CD1c-positive myeloid dendritic cell (primary cell): ENCODE measurements around the gene CUL1.

Source experiments
- DNase-seq: peaks from one replicate; pipeline ENCODE4 v3.0.0-alpha.2; 2016; ENCODE audit errors: extremely low spot score

CUL1 gene

DNA sequence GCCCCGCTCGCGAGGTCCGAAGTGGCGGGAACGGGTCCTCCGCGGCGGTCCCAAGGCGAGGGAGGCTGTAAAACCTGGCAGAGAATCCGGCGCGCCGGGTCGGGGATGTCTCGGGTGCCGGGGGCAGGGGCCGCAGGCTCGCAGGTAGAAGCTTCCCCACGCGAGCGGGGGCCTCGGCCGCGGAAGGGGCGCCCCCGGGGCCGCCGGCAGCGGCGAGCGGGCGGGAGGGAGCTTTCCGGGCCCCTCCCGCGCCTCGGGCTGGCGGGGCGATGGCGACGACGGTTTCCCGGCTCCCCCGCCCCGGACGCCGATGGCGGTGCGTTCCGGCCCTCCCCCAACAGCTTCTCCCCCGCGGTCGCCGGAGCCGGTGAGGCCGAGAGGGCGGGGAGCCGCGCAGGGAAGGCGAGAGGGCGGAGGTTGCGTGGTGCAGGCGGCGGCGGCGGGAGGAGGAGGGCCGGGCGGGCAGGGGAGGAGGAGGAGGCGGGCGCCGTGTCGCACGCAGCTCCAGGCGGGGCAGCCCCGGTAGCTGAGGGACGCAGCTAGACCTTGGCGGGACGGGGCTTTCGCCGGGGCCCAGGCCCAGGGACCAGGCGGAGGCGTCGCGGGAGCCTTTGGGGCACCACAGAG lies at the start of gene CUL1:
TSS of gene CUL1 (plus strand) at position 507 of the 627 bp plus-strand sequence. CDS start 31,220 bp downstream, outside the sequence.
- peak; percentile 74 for DNase-seq

DNA sequence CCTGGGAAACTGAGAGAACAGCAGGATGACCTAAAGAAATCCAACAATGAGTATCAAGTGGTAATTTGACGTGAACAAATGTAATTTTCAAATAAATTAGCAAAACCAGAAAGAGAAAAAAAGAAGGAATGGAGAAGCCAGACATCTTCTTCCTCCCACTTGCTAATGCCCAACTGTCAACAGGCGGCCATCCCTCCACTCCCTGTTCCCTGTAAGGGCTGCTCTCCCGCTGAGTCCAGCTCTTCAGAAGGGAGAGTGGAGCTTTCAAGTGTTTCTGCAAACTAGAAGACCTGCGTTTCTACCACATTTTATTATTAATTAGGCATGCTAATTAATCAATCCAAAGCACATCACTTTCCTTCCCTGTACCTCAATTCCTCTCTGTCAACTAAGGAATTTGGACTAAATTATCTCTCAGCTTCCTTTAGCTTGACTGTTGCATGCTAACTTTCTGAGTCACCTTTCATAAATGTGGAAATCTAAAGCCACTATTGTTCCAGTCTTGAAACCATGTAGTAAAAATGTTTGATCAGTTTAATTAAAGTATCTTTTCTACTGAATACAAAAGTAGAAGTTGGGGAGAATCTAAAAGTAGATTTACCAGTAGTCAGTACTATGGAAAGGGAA lies 48.4 kb upstream of the CUL1 start:
- DNase-seq: no peak

DNA sequence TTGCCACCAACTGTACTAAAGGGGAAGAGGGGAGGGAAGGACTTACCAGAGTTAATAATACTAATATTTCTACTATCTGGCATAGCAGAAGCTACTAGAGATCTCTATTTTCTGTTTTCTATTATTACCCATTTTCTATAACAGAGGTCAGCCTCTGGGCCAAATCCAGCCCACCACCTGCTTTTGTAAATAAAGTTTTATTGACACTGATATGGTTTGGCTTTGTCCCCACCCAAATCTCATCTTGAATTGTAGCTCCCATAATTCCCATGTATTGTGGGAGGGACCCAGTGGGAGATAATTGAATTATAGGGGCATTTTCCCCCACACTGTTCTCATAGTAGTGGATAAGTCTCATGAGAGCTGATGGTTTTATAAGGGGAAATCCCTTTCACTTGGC lies 45.9 kb upstream of the CUL1 start:
- no peak for DNase-seq

DNA sequence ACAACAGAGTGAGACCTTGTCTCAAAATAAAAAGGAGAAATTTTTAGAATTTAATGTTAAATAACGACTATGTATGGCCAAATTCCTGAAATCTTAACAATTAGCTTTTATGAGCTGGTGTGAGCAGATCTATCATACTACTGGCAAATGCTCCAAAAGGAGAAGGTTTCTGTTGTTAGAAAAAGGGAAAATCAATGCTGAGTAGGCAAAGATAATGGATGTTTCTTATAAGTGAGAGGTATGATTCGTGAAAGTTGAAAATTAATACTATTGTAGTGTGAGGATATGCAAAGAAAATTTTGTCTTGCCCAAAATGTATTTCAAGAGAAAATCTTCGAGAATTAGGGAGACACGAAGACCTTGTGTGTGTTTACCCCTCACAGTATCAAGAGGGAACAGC lies 40.8 kb upstream of the CUL1 start:
- no peak for DNase-seq

DNA sequence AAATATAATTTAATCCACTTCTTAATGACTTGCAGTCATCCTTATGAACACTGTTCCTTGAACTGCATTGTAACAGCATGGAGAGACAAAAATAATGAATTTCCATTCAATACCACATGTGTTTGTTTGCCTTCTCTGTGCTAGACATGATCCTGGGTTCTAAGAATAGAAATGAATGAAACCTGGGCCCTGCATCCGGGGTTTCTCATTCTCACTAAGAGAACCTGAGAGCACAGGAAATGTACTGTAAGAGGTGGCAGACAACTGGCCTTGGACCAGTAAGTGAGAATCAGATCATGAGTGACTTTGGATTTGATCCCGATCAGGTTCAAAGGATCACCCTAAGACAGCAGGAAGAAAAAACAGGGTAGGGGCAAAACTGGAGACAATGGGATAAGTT lies 37.2 kb upstream of the CUL1 start:
- DNase-seq: no peak

DNA sequence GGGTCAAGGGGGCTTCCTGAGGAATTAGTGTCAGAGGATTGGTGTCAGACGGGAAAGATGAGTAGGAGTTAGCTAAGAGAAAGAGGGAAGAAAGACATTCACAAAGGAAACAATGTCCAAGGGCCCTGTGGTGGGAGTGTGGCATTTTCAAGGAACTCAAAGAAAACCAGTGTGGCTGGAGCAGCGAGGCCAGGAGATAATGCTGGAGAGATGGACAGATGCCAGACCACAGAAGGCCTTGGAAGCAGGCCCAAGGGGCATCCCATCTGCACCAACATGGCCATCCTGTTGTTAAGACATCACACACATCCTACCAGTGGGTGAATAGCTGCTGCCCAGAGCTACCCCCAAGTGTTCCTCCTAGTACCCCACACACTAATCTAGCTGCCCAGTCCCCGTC lies 36.1 kb upstream of the CUL1 start:
- no peak for DNase-seq

DNA sequence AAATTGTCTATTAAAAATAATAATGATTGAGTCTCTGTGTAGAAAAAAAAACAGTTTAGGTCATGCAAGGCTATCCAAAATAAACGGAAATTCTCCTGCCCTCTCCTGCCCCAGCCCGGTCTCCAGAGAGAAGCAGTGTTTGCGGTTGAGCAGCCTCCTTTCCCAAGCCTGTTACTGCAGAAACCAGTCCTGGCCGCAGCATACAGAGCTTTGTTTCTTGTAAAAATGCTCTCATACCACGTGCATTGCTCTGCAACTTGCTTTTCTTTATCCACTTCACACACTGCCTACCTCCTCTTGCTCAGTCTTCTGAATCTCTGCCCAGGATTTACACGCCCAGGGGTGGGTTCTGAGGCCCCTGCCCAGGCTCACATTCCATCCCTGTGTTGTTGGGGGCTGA lies 34.4 kb upstream of the CUL1 start:
- no peak for DNase-seq

DNA sequence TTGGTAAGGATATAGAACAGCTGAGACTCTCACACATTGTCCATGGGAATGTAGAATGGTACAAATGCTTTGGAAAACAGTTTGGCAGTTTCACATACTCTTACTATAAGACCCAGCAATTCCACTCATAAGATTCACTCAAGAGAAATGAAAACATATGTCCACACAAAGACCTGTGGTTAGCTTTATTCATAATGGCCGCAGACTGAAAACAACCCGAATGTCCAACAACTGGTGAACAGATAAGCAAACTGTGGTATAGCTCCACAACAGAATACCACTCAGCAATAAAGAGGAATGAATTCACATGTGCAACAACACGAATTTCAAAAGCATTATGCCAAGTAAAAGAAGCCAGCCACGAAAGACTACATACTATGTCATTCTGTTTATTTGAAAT lies 33.5 kb upstream of the CUL1 start:
- no peak for DNase-seq

DNA sequence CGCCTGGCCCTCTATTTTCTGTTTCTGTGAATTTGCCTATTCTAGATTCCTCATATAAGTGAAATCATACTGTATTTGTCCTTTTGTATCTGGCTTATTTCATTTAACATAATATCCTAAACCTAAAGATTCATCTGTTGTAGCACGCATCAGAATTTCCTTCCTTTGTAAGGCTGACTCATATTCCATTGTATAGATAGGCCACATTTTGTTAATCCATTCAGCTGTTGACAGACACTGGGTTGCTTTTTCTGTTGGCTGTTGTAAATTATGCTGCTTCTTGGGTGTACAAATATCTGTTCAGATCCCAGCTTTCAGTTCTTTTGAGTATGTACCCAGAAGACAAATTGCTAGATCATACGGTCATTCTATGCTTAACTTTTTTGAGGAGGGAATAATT lies 28.8 kb upstream of the CUL1 start:
- DNase-seq: no peak

DNA sequence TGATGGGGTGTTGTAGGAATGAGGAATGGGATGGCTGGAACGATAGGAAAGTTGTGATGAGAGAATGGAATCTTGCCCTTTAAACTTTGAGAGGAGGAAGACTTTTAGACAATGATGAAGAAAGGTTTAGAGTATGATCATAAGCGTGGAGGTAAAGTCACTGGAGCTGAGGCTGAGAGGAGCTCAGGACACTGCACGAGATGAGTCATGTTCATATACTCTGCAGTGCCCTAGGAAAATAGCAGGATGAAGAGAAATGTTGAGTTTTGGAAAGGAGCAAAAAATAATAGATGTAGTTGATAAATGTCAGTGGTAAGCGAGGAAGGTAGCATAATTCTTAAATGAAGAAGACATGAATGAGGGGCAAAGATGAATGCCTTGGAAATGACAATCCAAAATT lies 28.3 kb upstream of the CUL1 start:
- DNase-seq: no peak

DNA sequence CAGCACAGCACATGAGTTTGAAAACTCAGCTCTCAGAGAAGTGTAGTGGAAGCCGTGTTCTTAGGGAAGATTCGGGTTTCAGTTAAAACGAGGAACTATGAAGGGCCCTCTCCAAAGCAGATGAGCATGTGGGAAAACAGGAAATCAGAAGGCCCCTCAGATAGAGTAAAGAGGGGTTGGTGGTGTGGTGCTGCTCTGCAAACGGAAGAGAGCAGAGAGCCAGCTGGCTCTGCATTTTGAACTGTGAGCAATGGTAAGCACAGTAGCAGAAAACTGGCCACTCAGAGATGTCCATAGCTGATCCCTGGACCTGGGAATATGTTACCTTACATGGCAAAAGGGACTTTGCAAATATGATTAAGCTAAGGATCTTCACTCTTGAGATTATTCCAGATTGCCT lies 27.9 kb upstream of the CUL1 start:
- DNase-seq: peak; percentile 6

DNA sequence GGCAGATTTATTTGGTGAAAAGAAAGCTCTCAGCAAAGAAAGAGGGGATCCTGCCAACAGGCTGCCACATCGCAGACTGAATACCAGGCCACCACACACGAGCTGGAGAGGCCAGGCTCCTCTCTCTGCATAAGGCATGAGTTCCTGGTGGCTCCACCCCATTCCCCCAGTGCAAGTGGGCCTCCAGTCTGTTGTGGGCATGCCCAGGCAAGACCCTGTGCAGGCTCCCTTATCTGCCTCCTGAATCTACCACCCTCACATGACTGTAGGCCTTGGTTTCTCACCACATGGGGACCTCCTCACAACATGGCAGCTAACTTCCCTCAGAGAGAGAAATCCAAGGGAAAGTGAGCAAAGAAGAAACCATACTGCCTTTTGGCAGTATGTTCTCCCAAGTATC lies 26.7 kb upstream of the CUL1 start:
- DNase-seq: no peak

DNA sequence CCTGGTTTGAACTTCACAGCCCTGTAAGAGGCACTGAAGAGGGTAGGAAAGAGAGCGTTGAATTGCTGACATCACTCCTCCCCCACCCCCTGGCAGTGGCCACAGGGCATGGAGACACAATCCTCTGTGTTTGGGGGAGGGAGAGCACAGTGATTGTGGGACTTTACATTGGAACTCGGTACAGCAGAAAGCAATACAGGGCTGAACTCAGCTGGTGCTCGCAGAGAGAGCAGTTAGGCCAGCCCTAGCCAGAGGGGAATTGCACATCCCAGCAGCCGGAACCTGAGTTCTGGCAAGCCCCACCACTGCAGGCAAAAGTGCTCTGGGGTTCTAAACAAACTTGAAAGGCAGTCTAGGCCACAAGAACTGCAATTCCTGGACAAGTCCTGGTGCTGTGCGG lies 24.0 kb upstream of the CUL1 start:
- no peak for DNase-seq

DNA sequence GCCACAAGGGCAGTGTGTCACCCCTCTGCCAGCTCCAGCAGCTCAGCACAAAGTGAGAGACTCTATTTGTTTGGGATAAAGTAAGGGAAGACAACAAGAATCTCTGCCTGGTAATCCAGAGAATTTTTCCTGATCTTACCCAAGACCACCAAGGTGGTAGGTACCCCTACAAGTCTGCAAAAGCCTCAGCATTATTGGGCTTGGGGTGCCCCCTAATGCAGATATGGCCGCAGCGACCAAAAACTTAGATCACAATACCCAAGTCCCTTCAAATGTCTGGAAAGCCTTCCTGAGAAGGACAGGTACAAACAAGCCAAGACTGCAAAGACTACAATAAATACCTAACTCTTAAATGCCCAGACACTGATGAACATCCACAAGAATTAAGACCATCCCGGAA lies 22.4 kb upstream of the CUL1 start:
- DNase-seq: no peak

DNA sequence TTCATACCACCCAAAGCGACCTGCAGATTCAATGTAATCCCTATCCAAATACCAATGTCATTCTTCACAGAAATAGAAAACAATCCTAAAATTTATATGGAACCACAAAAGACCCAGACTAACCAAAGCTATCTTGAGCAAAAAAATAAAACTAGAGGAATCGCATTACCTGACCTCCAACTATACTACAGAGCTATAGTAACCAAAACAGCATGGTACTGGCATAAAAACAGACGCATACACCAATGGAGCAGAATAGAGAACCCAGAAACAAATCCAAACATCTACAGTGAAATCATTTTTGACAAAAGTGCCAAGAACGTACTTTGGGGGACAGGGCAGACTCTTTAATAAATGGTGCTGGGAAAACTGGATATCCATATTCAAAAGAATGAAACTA lies 16.9 kb upstream of the CUL1 start:
- no peak for DNase-seq

DNA sequence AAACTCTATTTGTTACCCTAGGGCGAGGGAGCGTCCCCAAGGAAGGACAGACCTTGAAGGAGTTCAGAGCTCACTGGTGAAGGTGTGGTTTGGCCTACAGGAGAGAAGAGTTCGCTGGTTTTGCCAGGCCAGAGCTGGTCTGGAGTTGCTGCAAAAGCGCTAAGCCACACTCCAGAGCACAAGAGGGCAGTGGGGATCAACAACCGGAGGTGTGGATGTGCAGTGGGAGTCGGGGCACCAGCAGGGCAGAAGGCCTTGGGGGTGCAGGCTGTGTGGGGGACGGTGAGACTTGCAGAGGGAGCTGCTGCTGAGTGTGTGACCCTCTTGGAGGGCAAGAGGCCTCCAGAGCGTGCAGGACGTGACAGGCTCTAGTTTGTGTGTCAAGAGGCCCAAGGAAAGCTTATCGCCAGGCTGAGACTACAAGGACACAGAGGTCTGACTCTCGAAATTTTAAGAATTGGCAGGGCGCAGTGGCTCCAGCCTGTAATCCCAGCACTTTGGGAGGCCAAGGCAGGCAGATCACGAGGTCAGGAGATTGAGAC lies 14.3 kb upstream of the CUL1 start:
- no peak for DNase-seq

DNA sequence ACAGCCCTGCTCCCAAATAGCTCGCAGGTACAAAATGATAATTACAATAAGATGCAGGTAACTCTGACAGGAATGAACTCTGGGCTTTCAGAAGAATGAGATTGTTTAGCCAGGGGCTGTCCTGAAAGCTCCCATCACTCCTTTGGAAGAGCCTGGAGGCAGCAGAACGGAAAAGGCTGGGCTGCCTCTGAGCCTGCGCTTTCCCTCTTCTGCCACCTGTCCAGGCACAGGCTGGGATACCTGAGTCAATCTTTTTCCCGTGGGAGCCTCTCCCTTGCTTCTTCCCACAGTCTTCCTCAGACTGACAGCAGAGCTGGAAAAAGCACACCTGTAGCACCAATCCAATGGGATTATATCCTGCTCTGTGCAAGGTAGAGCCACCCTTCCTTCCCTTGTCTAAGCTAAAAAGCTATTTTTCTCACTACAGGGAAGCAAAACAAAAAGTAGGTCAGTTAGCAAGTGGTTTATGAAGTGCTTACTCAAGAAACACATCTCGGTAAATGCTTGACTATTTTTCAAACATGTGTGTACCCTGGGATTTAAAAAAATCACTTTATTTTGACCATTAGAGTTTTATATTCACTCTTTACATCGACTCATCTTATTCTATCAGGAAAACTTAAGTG lies 12.3 kb upstream of the CUL1 start:
- DNase-seq: no peak

DNA sequence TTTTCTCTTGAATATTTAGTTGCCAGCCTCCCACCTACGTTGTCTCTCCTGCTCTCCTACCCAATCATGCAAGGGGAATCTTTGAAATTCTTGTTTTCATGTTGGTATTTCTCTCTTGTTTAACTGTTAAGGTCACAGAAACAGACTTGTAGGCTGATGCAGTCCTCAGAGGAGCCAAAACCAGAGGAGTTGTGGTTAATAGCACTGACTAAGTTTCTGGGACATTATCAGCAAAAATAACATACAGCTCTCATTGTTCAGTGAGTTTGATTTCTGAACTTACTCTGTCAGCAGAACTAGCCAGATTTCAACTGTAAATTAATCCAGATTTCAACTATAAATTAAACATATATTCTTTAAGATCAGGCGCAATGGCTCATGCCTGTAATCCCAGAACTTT lies 11.1 kb upstream of the CUL1 start:
- peak; percentile 14 for DNase-seq

DNA sequence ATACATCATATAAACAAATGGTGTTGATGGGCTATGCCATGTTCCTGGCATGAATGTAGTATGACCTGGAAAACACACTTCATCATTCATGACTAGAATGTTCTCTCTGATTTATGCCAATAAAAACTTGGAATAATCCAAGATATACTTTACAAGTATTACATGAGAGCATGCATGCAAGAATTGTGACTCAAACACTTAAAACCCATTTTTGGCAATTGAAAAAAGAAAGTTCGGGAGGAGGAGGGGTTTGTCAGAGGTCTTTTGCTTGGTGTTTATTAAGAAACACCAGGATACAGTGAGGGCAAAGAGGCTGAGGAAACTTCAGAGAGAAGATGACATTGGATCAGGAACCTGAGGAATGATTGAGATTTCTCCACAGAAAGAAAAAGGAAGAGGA lies 10.2 kb upstream of the CUL1 start:
- DNase-seq: no peak

DNA sequence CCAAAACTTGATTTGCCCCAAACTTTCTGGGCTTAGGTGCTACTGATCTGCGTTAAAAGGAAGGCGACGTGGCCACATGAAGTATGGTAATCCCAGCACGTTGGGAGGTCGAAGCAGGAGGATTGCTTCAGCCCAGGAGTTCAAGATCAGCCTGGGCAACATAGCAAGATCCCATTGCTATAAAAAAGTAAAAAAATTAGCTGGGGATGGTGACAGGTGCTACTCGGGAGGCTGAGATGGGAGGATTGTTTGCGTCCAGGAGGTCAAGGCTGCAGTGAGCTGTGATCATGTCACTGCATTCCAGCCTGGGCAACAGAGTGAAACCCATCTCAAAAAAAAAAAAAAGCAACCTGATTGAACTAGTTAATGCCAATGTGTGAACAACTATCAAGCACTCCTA lies 5.1 kb upstream of the CUL1 start:
- no peak for DNase-seq

DNA sequence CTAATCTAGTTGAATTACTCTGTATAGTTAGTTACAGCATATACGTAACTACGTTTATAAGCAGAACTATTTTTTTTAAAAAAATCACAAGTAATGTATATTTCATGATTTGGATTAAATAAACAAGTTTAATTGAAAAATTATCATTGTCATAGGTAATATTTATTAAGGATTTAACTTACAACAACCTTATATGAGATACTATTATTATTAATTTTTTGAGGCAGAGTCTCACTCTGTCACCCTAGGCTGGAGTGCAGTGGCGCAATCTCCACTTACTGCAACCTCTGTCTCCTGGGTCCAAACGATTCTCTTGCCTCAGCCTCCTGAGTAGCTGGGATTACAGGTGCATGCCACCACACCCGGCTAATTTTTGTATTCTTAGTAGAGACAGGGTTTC lies 4.1 kb upstream of the CUL1 start:
- DNase-seq: no peak

DNA sequence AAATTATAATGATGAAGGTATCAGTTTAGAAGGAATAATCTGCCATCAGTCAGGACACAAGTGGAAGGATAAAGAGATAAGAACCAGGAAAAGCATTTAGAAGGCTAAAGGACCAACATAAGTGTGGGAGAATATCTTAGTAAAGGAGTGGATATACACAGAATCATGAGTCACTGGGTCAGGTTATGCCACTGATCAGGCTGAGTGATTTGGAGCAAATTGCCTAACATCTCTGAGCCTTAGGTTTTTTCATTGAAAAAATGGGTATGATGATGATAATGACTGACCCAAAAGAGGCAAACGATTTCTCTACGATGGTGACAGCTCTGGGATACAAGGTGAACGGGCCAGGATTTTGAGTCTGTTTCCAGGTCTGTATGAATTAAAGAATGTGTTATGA lies 2.8 kb upstream of the CUL1 start:
- DNase-seq: no peak

DNA sequence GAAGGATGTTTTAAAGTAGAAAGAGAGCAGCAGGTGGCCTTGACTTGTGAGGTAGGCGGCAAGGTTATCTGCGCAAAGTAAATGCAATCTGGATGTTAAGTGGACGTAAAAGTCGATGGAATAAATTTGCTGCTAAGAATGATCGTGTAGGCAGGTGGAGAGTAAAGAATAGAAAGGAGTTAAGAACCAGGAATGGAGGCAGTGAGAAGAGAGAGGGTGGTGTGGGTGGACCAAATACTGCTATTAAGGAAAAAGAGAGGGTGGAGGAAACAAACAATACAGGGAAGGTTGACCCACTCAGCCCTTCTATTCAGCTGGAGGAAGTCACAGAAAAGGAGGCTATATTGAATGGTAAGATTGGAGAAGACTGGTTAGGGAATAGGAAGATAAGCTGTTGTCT lies 1.9 kb upstream of the CUL1 start:
- no peak for DNase-seq
